ENCODE results near the gene GAP43. TPM values are rescaled to one million over a fixed set of nuclear protein-coding genes. Genes with fewer than 3 reads are reported as not detected.

GAP43 gene
- total RNA-seq, 1 donor: not detected

DNA sequence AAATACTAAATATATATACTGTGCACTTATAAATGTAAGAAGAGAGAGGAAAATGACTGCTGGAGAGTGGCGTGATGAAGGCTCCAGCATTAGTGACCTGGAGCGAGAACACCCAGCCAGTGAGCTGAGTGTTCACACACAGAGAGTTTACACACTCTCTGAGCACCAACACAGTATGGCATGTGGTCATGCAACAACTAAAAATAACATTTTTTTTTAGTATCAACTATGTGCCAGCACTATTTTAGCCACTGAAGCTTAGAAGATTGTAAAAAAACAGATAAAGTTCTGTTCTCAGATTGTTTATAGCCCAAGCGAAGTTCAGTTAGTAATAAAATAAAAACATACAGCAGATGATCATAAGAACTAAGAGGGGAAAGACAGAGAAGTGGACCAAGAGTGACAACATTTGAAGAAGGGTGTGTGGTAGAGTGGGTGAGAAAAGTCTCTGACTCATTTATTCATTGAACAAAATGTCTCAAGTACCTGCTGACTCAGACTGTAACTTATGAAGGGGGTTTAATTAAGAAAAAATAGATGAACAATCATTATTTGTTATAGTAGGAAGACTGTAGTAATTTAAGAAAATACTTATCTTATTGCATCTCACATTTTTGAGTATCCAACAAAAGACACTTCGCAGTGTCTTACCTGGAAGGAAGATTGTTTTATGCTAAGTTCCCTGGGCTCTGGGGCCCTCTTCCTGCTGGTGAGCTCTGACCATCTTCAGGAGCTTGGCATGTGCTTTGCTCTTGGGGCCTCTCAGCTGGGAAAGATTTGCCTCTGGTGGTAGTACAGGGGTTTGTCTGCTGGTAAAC, 43.8 kb downstream of the GAP43 start:
- TF ChIP-seq, protein P1, sequence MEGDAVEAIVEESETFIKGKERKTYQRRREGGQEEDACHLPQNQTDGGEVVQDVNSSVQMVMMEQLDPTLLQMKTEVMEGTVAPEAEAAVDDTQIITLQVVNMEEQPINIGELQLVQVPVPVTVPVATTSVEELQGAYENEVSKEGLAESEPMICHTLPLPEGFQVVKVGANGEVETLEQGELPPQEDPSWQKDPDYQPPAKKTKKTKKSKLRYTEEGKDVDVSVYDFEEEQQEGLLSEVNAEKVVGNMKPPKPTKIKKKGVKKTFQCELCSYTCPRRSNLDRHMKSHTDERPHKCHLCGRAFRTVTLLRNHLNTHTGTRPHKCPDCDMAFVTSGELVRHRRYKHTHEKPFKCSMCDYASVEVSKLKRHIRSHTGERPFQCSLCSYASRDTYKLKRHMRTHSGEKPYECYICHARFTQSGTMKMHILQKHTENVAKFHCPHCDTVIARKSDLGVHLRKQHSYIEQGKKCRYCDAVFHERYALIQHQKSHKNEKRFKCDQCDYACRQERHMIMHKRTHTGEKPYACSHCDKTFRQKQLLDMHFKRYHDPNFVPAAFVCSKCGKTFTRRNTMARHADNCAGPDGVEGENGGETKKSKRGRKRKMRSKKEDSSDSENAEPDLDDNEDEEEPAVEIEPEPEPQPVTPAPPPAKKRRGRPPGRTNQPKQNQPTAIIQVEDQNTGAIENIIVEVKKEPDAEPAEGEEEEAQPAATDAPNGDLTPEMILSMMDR (IDR thresholded peaks at IDR 0.05; ENCODE audit: insufficient read depth, low read depth, low read length): no peak
- no peak for DNase-seq (ENCODE audit: low read depth)
- H3K4me3 ChIP-seq (ENCODE audit: low read depth, low read length): no peak overlapping the region

DNA sequence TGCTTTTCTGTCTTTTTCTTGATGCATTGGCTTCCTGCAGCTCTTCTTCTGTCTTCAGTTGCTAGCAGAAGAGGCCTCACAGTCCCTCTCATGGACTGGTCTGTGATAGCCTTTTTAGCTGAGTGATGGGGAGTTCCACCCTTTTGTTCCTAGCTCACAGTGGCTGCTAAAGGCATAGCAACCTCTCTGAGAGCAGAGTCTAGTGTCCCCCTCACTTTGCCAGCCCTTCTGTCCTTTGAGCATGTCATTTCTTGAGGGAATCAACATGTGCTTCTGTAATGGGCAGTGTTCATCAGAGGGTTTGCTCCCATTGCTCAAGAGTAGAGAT, 44.4 kb downstream of the GAP43 start:
- DNase-seq (ENCODE audit: low read depth): no peak
- no peak overlapping the region for H3K4me3 ChIP-seq (ENCODE audit: low read depth, low read length)
- TF ChIP-seq, protein P1 (IDR thresholded peaks at IDR 0.05; ENCODE audit: insufficient read depth, low read depth, low read length): no peak

DNA sequence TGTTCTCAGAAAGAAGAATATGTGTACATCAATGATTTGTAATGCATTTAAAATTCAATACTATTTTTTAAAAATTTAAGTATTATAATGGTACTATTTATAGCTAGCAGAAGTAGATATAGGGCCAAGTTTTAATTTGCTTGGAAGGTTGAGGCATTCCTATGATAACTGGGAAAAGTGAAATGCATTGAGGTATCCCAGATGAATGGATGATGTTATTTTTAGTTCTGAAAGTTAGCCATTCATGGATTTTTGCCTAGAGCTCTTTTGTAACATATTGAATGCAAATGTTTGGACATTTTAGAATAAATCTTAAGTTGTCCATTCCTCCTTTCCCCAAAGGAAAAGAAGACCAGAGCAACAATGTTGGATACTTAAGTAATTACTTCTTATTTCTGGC, 47.6 kb downstream of the GAP43 start:
- TF ChIP-seq, protein P1 (IDR thresholded peaks at IDR 0.05; ENCODE audit: insufficient read depth, low read depth, low read length): no peak
- DNase-seq (ENCODE audit: low read depth): no peak
- H3K4me3 ChIP-seq (ENCODE audit: low read depth, low read length): no peak overlapping the region

DNA sequence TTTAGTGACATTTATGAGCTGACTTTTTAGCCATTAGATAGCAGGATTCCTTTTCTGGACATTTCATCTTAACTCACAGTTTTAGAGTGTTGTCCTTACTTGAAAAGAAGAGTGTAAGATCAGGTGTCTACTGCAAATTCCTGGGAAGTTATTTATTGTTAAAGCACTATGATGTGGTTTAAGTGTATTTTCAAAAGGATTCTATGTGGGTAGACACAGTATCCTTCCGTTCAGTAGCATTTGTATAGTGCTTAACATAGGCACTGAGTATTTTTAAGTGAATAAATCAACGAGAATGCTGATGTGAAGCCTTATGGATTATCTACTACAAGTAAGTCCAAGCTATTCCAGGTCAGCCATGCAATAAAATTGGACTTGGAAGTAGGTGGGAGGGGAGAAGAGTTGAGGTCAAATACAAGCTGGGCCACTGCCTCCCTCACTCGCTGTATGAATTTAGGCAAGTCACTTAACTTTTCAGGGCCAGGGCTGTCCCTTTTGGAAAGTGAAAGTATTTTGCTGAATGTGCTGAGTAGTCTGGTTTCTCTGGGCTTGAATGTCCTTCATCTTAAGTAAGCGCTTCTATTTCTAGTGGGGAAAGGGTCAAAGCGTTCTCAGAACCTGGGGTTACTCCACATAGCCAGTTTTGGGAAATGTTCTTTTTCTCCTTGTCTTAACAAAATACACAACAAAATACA, 48.6 kb downstream of the GAP43 start:
- TF ChIP-seq, protein P1 (IDR thresholded peaks at IDR 0.05; ENCODE audit: insufficient read depth, low read depth, low read length): no peak
- DNase-seq (ENCODE audit: low read depth): peak; percentile 47
- H3K4me3 ChIP-seq (ENCODE audit: low read depth, low read length): no peak overlapping the region

DNA sequence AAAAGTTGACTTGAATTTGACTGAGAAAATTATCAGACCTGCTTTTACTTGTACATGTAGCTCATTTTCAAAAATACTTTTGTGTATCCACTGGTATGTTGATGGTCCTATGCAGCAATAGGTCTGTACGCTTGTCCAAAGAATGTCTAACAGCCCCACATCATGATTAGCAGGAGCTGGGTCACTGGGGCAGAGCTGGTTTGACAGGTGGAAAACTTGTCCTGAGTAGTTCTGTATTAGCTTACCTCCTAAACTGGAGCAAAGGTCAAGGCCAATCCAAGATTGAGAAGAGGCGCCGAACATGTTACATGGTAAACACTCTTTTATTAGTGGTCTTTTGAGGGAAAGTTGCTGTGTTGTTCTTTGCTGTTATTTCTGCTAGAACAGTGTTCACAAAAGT, 50.6 kb downstream of the GAP43 start:
- H3K4me3 ChIP-seq (ENCODE audit: low read depth, low read length): no peak overlapping the region
- TF ChIP-seq, protein P1 (IDR thresholded peaks at IDR 0.05; ENCODE audit: insufficient read depth, low read depth, low read length): no peak
- no peak for DNase-seq (ENCODE audit: low read depth)

DNA sequence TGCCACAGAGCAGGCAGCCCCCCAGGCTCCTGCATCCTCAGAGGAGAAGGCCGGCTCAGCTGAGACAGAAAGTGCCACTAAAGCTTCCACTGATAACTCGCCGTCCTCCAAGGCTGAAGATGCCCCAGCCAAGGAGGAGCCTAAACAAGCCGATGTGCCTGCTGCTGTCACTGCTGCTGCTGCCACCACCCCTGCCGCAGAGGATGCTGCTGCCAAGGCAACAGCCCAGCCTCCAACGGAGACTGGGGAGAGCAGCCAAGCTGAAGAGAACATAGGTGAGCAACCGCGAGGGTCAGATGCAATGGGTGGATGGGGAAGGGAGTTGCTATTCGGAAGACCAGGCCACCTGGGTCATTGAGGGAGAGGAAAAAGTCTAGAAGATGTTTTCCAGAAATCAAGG, 53.0 kb downstream of the GAP43 start:
- no peak for DNase-seq (ENCODE audit: low read depth)
- H3K4me3 ChIP-seq (ENCODE audit: low read depth, low read length): no peak overlapping the region
- TF ChIP-seq, protein P1 (IDR thresholded peaks at IDR 0.05; ENCODE audit: insufficient read depth, low read depth, low read length): no peak

Data from fibroblast of villous mesenchyme (primary cell).